OCI-LY1 (cell line): ENCODE results near the gene RNASE12.
A peak's percentile ranks its signal among the peaks of the same experiment; 100 is the strongest.

Source experiments
- H2AFZ ChIP-seq: fragments of 200-600 bp; sonication (generic), shearing (Covaris generic); 2 replicates; pipeline ENCODE4 v1.6.0; 2014; ENCODE audit warnings: antibody characterized with exemption, mild to moderate bottlenecking, low read length
- H3F3A ChIP-seq: fragments of 200-600 bp; sonication (generic), shearing (Covaris generic); 2 replicates; pipeline ENCODE4 v1.6.0; 2014; ENCODE audit warnings: mild to moderate bottlenecking, antibody characterized with exemption, low read length, moderate library complexity; ENCODE audit not compliant: insufficient read depth
- H3K27ac ChIP-seq: fragments of 200-600 bp; sonication (generic); 2 replicates; pipeline ENCODE4 v1.5.1; 2014; ENCODE audit warnings: low read length, mixed run types, mild to moderate bottlenecking, low read depth; ENCODE audit not compliant: poor library complexity, severe bottlenecking
- H3K27me3 ChIP-seq: fragments of 200-600 bp; sonication (generic); 2 replicates; pipeline ENCODE4 v1.6.0; 2014; ENCODE audit warnings: antibody characterized with exemption, mild to moderate bottlenecking, low read length, moderate library complexity; ENCODE audit not compliant: insufficient read depth
- H3K36me3 ChIP-seq: fragments of 200-600 bp; sonication (generic); 2 replicates; pipeline ENCODE4 v1.6.1; 2014; ENCODE audit warnings: mild to moderate bottlenecking, antibody characterized with exemption, low read length, moderate library complexity, mixed read lengths; ENCODE audit not compliant: insufficient read depth
- H3K4me1 ChIP-seq: fragments of 200-600 bp; sonication (generic); 2 replicates; pipeline ENCODE4 v1.5.1; 2014; ENCODE audit warnings: mild to moderate bottlenecking, low read length, moderate library complexity; ENCODE audit not compliant: insufficient read depth, severe bottlenecking
- H3K4me2 ChIP-seq: fragments of 200-600 bp; sonication (generic), shearing (Covaris generic); 2 replicates; pipeline ENCODE4 v1.6.1; 2014; ENCODE audit warnings: low read length
- H3K4me3 ChIP-seq: fragments of 200-600 bp; sonication (generic); 2 replicates; pipeline ENCODE4 v1.5.1; 2014; ENCODE audit warnings: low read length, low read depth, mild to moderate bottlenecking, mixed read lengths; ENCODE audit not compliant: poor library complexity, severe bottlenecking
- H3K79me2 ChIP-seq: fragments of 200-600 bp; shearing (Covaris generic); 2 replicates; pipeline ENCODE4 v1.6.1; 2016; ENCODE audit warnings: mixed run types, low read length, mixed read lengths; ENCODE audit not compliant: insufficient read depth
- H3K9ac ChIP-seq: fragments of 200-600 bp; sonication (generic), shearing (Covaris generic); 2 replicates; pipeline ENCODE4 v1.6.1; 2014; ENCODE audit warnings: mild to moderate bottlenecking, low read length, mixed read lengths
- H3K9me2 ChIP-seq: fragments of 200-600 bp; sonication (generic), shearing (Covaris generic); 2 replicates; pipeline ENCODE4 v1.6.1; 2014; ENCODE audit warnings: low read depth, mild to moderate bottlenecking, low read length, mixed read lengths
- H3K9me3 ChIP-seq: fragments of 200-600 bp; shearing (Covaris generic); 2 replicates; pipeline ENCODE4 v1.6.1; 2014; ENCODE audit warnings: low read length, mixed read lengths
- H4K20me1 ChIP-seq: fragments of 200-600 bp; sonication (generic), shearing (Covaris generic); 2 replicates; pipeline ENCODE4 v1.6.0; 2016; ENCODE audit warnings: mild to moderate bottlenecking, low read length; ENCODE audit not compliant: insufficient read depth
- EZH2 ChIP-seq: fragments of 200-600 bp; sonication (generic), shearing (Covaris generic); IDR thresholded peaks from 2 replicates; pipeline ENCODE4 v1.8.0; 2017; ENCODE audit warnings: borderline replicate concordance, mixed run types, mild to moderate bottlenecking, antibody characterized with exemption, low read length, moderate library complexity, mixed read lengths
- TF ChIP-seq, protein P1 (sequence below): fragments of 200-600 bp; sonication (generic), shearing (Covaris generic); IDR thresholded peaks from 2 replicates; pipeline ENCODE4 v1.5.1; 2017; ENCODE audit warnings: mild to moderate bottlenecking, antibody characterized with exemption, low read length, moderate library complexity, mixed read lengths

RNASE12 gene

DNA sequence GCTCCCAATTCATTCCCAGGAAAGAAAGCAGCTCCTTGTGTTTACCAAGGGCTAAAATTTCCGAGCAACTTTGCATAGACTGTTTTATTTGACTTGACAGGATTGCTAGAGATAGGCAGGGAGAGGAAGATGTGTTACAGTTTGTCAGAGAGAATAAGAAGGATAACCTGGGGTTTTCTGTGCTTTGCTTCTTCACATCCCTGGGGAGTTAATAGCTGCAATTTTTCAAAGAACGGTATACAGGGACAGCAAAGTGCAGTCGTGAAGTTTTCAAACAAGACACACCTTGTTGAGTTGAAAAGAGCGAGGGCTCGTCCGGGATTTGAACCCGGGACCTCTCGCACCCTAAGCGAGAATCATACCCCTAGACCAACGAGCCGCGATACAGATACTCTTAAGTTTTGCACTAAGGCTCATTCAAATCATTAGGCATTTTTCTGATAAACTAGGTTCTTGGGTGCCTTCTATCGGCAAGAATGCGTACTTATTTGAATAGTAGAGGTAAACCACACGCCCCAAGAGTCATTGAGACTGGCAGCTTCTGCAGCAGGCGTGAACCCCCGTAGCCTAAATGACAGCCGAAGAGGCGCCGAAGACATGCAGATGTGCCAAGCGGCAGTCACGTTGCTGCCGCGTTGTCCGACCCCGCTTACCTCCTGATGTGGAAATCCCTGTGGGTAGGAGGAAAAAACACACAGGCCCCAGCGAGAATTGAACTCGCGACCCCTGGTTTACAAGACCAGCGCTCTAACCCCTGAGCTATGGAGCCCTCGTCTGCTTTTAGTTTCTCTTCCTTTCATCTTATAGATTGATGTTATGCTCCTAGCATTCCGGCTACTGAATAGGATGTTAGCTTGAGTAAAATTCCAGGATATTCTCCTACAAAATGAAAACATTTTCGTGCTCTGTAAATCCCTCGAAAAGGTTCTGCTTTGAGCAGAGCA is 22.2 kb upstream of the RNASE12 start:
- H3K9me3 ChIP-seq: no peaks in the 10 kb centered on the region
- TF ChIP-seq EZH2: no peak
- TF ChIP-seq, protein P1, sequence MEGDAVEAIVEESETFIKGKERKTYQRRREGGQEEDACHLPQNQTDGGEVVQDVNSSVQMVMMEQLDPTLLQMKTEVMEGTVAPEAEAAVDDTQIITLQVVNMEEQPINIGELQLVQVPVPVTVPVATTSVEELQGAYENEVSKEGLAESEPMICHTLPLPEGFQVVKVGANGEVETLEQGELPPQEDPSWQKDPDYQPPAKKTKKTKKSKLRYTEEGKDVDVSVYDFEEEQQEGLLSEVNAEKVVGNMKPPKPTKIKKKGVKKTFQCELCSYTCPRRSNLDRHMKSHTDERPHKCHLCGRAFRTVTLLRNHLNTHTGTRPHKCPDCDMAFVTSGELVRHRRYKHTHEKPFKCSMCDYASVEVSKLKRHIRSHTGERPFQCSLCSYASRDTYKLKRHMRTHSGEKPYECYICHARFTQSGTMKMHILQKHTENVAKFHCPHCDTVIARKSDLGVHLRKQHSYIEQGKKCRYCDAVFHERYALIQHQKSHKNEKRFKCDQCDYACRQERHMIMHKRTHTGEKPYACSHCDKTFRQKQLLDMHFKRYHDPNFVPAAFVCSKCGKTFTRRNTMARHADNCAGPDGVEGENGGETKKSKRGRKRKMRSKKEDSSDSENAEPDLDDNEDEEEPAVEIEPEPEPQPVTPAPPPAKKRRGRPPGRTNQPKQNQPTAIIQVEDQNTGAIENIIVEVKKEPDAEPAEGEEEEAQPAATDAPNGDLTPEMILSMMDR: peak; percentile 54; the same call in 1 of the 2 replicates
- H3K36me3 ChIP-seq: no peaks in the 10 kb centered on the region
- no peaks in the 10 kb centered on the region for H3K9me2 ChIP-seq
- peak overlapping the region; percentile 58 for H3K4me3 ChIP-seq
- H3K79me2 ChIP-seq: no peaks in the 10 kb centered on the region
- H3K27ac ChIP-seq: no peak overlapping the region
- H3F3A ChIP-seq: peaks cover 8% of the 10 kb centered on the region
- H3K4me1 ChIP-seq: peaks cover 48% of the 10 kb centered on the region
- H2AFZ ChIP-seq: no peak overlapping the region
- H3K27me3 ChIP-seq: no peaks in the 10 kb centered on the region
- peak overlapping the region; percentile 78 for H3K4me2 ChIP-seq
- no peaks in the 10 kb centered on the region for H4K20me1 ChIP-seq
- peak overlapping the region; percentile 16; the same call in 1 of the 2 replicates for H3K9ac ChIP-seq

DNA sequence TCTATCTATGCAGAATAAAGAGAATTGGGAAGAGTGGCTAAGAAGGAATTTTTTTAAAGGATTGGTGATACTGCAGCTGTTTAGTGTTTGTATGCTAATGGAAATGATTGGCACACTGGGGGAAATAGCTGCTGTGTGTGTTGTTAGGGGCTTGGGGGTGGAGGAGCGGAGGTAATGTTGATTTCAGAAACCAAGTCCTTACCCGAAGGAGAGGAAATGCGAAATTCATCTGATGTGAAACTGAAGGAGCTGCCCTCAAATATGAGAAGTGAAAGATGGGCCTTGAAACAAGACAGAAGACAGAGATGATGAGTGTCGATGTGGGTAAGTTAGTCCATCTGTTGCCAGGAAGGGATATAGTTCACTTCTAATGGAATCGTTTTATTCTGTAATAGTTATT is 21.2 kb upstream of the RNASE12 start:
- H3K9ac ChIP-seq: no peak overlapping the region
- no peak overlapping the region for H3K27ac ChIP-seq

DNA sequence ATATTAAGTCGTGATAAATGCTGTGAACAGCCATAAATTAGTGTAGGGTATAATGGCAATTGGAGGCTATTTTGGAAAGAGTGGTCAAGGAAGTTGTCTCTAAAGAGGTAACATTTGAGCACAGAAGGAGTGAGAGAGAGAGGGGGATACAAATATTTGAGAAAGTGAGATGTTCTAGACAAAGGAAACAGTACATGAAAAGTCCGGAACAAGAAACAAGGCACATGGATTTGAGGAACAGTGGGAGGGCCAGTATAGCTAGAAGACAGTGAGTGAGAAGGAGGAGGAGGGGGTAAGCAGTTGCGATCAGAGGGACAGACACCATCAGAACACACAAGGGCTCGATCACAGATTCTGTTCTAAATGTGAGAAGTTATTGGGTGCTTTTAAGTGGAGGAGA is 20.1 kb upstream of the RNASE12 start:
- H3K4me1 ChIP-seq: peaks cover 53% of the 10 kb centered on the region
- no peaks in the 10 kb centered on the region for H3K9me2 ChIP-seq
- H3K27me3 ChIP-seq: no peaks in the 10 kb centered on the region; the same call in 1 of the 2 replicates
- no peaks in the 10 kb centered on the region for H3K9me3 ChIP-seq
- H3K27ac ChIP-seq: no peak overlapping the region
- H2AFZ ChIP-seq: no peak overlapping the region
- H3K4me2 ChIP-seq: peak overlapping the region; percentile 96; the same call in 1 of the 2 replicates
- TF ChIP-seq EZH2: no peak
- TF ChIP-seq, protein P1: no peak
- H3K9ac ChIP-seq: no peak overlapping the region
- H3K36me3 ChIP-seq: no peaks in the 10 kb centered on the region
- H3K4me3 ChIP-seq: no peak overlapping the region
- H3K79me2 ChIP-seq: no peaks in the 10 kb centered on the region
- H3F3A ChIP-seq: peaks cover 8% of the 10 kb centered on the region
- H4K20me1 ChIP-seq: no peaks in the 10 kb centered on the region

More for the DNA sequence above, 21.2 kb upstream of the RNASE12 start:
- no peaks in the 10 kb centered on the region for H3K9me3 ChIP-seq
- H3K4me3 ChIP-seq: peak overlapping the region; percentile 58
- H3K36me3 ChIP-seq: no peaks in the 10 kb centered on the region
- peaks cover 8% of the 10 kb centered on the region for H3F3A ChIP-seq
- no peak overlapping the region for H2AFZ ChIP-seq
- peaks cover 53% of the 10 kb centered on the region for H3K4me1 ChIP-seq
- H3K9me2 ChIP-seq: no peaks in the 10 kb centered on the region
- H3K27me3 ChIP-seq: no peaks in the 10 kb centered on the region; the same call in 1 of the 2 replicates
- peak overlapping the region; percentile 57 for H3K4me2 ChIP-seq
- TF ChIP-seq EZH2: no peak
- TF ChIP-seq, protein P1: no peak
- no peaks in the 10 kb centered on the region for H4K20me1 ChIP-seq
- H3K79me2 ChIP-seq: no peaks in the 10 kb centered on the region
